Astrocyte (in vitro differentiated cells and primary cell): ENCODE results near the gene HIVEP2.

Source experiments
- CTCF ChIP-seq: IDR thresholded peaks from 2 replicates; pipeline ENCODE4 v1.5.1; 2011; ENCODE audit warnings: low read depth, mild to moderate bottlenecking, inconsistent platforms, low read length, moderate library complexity; ENCODE audit not compliant: insufficient read depth
- EZH2 ChIP-seq: IDR thresholded peaks from 2 replicates; pipeline ENCODE4 v1.6.1; 2012; ENCODE audit warnings: mild to moderate bottlenecking, low read length, inconsistent platforms; ENCODE audit not compliant: insufficient read depth

GRCh38 chr6:142893088-142893487 is 51.9 kb downstream of the HIVEP2 start:
- TF ChIP-seq CTCF (no peak), EZH2 (no peak)
